ENCODE results near the gene ALDH1L2.

- no peak for TF ChIP-seq CTCF (IDR thresholded peaks at IDR 0.05)
- no peak for TF ChIP-seq POLR2AphosphoS5 (IDR thresholded peaks at IDR 0.05)
- no peak for TF ChIP-seq POLR2A (IDR thresholded peaks at IDR 0.05)
These were observed 32.3 kb downstream of the ALDH1L2 start for GRCh38 chr12:105051981-105052380.

Data from suprapubic skin (tissue), 4 donors.